Osteoblast (primary cell): ENCODE measurements around the gene SFMBT2. TPM values are rescaled to one million over a fixed set of nuclear protein-coding genes. Genes with fewer than 3 reads are reported as not detected.
"Not testable (repeated sequence)": the region's sequence is repeated elsewhere in the genome, so short reads cannot be mapped to it uniquely, and the experiment has no call there.

Source experiments
- DNase-seq: peaks from one replicate; pipeline ENCODE4 v3.0.0; 2011; ENCODE audit warnings: low spot score, mixed read lengths; ENCODE audit not compliant: insufficient read length; ENCODE audit errors: missing footprints
- H2AFZ ChIP-seq: 2 replicates; pipeline ENCODE4 v1.6.0; 2011; ENCODE audit warnings: mild to moderate bottlenecking, low read length
- H3K27ac ChIP-seq: 2 replicates; pipeline ENCODE4 v1.5.1; 2011; ENCODE audit warnings: mild to moderate bottlenecking, low read depth, low read length, moderate library complexity
- H3K27me3 ChIP-seq: 2 replicates; pipeline ENCODE4 v1.6.0; 2012; ENCODE audit warnings: mild to moderate bottlenecking, control low read depth, inconsistent platforms, low read length, moderate library complexity; ENCODE audit not compliant: insufficient read depth
- H3K36me3 ChIP-seq: 2 replicates; pipeline ENCODE4 v1.5.1; 2011; ENCODE audit warnings: mild to moderate bottlenecking, low read length, control low read depth, moderate library complexity; ENCODE audit not compliant: insufficient read depth
- H3K4me1 ChIP-seq: 2 replicates; pipeline ENCODE4 v1.5.1; 2011; ENCODE audit warnings: mild to moderate bottlenecking, low read length, control low read depth, moderate library complexity; ENCODE audit not compliant: insufficient read depth
- H3K4me2 ChIP-seq: 2 replicates; pipeline ENCODE4 v1.6.0; 2011; ENCODE audit warnings: mild to moderate bottlenecking, low read length; ENCODE audit not compliant: insufficient read depth
- H3K4me3 ChIP-seq: fragments of 200-600 bp; sonication (generic); 3 replicates; pipeline ENCODE4 v1.5.1; 2012; ENCODE audit warnings: mild to moderate bottlenecking, low read length, inconsistent platforms; ENCODE audit not compliant: insufficient read depth
- H3K79me2 ChIP-seq: 2 replicates; pipeline ENCODE4 v1.6.0; 2012; ENCODE audit warnings: mild to moderate bottlenecking, low read length, control low read depth, inconsistent platforms; ENCODE audit not compliant: insufficient read depth
- H3K9me3 ChIP-seq: 2 replicates; pipeline ENCODE4 v1.5.1; 2011; ENCODE audit warnings: low read depth, low read length, control low read depth
- H4K20me1 ChIP-seq: 2 replicates; pipeline ENCODE4 v1.6.0; 2012; ENCODE audit warnings: mild to moderate bottlenecking, low read length, control low read depth; ENCODE audit not compliant: insufficient read depth
- total RNA-seq: library from RNA; depleted of rRNA; stranded (reverse); fragments of >200 nt; gene quantifications from 2 replicates; pipeline ENCODE4 v1.2.3, GENCODE V29; 2012
- TF ChIP-seq, protein P1 (sequence below): IDR thresholded peaks from 2 replicates; pipeline ENCODE4 v1.5.1; 2011; ENCODE audit warnings: mild to moderate bottlenecking, low read depth, low read length, moderate library complexity; ENCODE audit errors: extremely low read depth

SFMBT2 gene
- total RNA-seq, 1 donor: under 0.01 TPM

- H3K4me1 ChIP-seq: no peaks in the 10 kb centered on the region
- DNase-seq: no peak
- no peak overlapping the region for H3K4me3 ChIP-seq
- H3K9me3 ChIP-seq: no peaks in the 10 kb centered on the region
- TF ChIP-seq, protein P1, sequence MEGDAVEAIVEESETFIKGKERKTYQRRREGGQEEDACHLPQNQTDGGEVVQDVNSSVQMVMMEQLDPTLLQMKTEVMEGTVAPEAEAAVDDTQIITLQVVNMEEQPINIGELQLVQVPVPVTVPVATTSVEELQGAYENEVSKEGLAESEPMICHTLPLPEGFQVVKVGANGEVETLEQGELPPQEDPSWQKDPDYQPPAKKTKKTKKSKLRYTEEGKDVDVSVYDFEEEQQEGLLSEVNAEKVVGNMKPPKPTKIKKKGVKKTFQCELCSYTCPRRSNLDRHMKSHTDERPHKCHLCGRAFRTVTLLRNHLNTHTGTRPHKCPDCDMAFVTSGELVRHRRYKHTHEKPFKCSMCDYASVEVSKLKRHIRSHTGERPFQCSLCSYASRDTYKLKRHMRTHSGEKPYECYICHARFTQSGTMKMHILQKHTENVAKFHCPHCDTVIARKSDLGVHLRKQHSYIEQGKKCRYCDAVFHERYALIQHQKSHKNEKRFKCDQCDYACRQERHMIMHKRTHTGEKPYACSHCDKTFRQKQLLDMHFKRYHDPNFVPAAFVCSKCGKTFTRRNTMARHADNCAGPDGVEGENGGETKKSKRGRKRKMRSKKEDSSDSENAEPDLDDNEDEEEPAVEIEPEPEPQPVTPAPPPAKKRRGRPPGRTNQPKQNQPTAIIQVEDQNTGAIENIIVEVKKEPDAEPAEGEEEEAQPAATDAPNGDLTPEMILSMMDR: no peak
- no peaks in the 10 kb centered on the region for H3K79me2 ChIP-seq
- no peaks in the 10 kb centered on the region for H3K36me3 ChIP-seq
- no peaks in the 10 kb centered on the region for H3K27me3 ChIP-seq
- H4K20me1 ChIP-seq: no peaks in the 10 kb centered on the region
- H2AFZ ChIP-seq: no peak overlapping the region
- no peak overlapping the region for H3K27ac ChIP-seq
- no peak overlapping the region for H3K4me2 ChIP-seq
Observed at GRCh38 chr10:7391748-7392147, 19.1 kb downstream of the SFMBT2 start.

GRCh38 chr10:7390689-7391110, 20.1 kb downstream of the SFMBT2 start:
- not testable (repeated sequence) for H3K9me3 ChIP-seq, H3K4me1 ChIP-seq, H3K4me3 ChIP-seq, H4K20me1 ChIP-seq, H2AFZ ChIP-seq, H3K36me3 ChIP-seq, H3K79me2 ChIP-seq, DNase-seq, H3K27ac ChIP-seq, H3K4me2 ChIP-seq, H3K27me3 ChIP-seq

DNA sequence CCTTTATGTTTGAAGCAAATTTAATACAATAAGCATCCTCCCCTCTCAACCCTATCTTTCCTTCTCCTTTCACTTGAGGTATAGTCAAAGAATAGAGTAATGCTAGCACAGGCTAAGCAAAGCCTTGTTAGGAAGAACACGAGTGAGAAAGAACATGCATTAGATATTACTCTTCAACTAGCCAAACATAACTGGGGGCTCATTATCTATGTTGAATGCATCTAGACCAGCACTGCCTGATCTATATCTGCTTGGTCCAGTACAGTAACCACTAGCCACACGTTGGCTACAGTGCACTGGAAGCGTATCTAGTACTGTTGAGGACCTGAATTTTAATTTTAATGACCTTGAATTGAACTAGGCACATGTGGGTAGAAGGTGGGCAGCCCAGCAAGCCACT, 21.0 kb downstream of the SFMBT2 start:
- no peak overlapping the region for H2AFZ ChIP-seq
- no peak for DNase-seq
- no peak overlapping the region for H3K27ac ChIP-seq
- peaks cover 4% of the 10 kb centered on the region for H3K9me3 ChIP-seq
- H3K79me2 ChIP-seq: no peaks in the 10 kb centered on the region
- TF ChIP-seq, protein P1: no peak
- no peaks in the 10 kb centered on the region for H3K4me1 ChIP-seq
- no peaks in the 10 kb centered on the region for H3K36me3 ChIP-seq
- H3K27me3 ChIP-seq: no peaks in the 10 kb centered on the region
- H4K20me1 ChIP-seq: no peaks in the 10 kb centered on the region
- H3K4me2 ChIP-seq: no peak overlapping the region
- H3K4me3 ChIP-seq: no peak overlapping the region

GRCh38 chr10:7389346-7389745, 21.5 kb downstream of the SFMBT2 start:
- H3K27ac ChIP-seq: no peak overlapping the region
- no peaks in the 10 kb centered on the region for H3K27me3 ChIP-seq
- no peak overlapping the region for H2AFZ ChIP-seq
- no peaks in the 10 kb centered on the region for H3K4me1 ChIP-seq
- no peaks in the 10 kb centered on the region for H3K36me3 ChIP-seq
- H3K4me3 ChIP-seq: no peak overlapping the region
- no peaks in the 10 kb centered on the region for H4K20me1 ChIP-seq
- TF ChIP-seq, protein P1: no peak
- peaks cover 6% of the 10 kb centered on the region for H3K9me3 ChIP-seq
- H3K79me2 ChIP-seq: no peaks in the 10 kb centered on the region
- H3K4me2 ChIP-seq: no peak overlapping the region
- no peak for DNase-seq

DNA sequence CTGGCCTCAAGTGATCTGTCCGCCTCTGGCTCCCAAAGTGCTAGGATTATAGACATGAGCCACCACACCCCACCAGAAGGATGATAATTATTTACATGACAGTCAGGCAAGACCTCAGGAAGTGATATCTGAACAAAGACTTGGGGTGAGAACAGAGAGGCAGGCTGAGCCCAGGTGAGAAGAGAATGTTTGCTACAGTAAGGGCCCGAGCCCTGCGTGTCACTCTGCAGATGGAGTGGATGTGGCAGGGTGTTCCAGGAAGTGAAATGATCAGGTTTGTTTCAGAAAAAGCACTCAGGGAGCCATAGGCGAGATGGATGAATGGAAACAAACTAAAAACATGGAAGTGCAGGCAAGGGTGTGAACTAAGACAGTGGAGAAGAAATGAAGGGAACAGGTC, 22.2 kb downstream of the SFMBT2 start:
- Histone ChIP-seq H3K36me3 (no peaks in the 10 kb centered on the region), H3K27ac (no peak overlapping the region), H3K4me3 (no peak overlapping the region), H3K79me2 (no peaks in the 10 kb centered on the region), H2AFZ (no peak overlapping the region), H3K27me3 (no peaks in the 10 kb centered on the region), H3K9me3 (peaks cover 6% of the 10 kb centered on the region), H4K20me1 (no peaks in the 10 kb centered on the region), H3K4me1 (no peaks in the 10 kb centered on the region), H3K4me2 (no peak overlapping the region)
- TF ChIP-seq, protein P1: no peak
- no peak for DNase-seq

DNA sequence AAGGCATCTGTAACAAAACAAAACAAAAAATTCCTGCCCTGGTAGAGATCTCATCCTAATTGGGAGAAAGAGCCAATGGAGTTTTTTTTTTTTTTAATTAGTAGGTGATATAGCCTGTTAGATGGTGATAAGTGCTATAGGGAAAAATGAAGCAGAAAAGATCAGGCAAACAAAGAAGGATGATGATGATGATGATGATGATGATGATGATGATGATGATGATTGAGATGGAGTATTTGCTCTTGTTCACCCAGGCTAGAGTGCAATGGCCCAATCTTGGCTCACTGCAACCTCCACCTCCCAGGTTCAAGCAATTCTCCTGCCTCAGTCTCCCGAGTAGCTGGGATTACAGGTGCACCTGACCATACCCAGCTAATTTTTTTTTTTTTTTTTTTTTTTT, 22.7 kb downstream of the SFMBT2 start:
- H3K4me3 ChIP-seq, H3K27me3 ChIP-seq, H3K27ac ChIP-seq, DNase-seq, H3K4me2 ChIP-seq, H2AFZ ChIP-seq, H4K20me1 ChIP-seq, H3K4me1 ChIP-seq, H3K79me2 ChIP-seq, H3K36me3 ChIP-seq, H3K9me3 ChIP-seq: not testable (repeated sequence)
